ENCODE results near the gene BCAS1. TPM values are rescaled to one million over a fixed set of nuclear protein-coding genes. Genes with fewer than 3 reads are reported as not detected.

BCAS1 gene
- total RNA-seq, 1 donor from 2014 or later, result 2.1 TPM

- Histone ChIP-seq H3K9me3 (ENCODE audit: control insufficient read depth in 3 of 3, low read length in 3 of 3) (no peaks in the 10 kb centered on the region), H3K27me3 (ENCODE audit: control insufficient read depth in 3 of 3, insufficient read depth in 3 of 3, low read length in 3 of 3) (no peaks in the 10 kb centered on the region), H3K4me3 (ENCODE audit: low read length in 3 of 3) (no peak overlapping the region), H3K9ac (ENCODE audit: low read depth in 1 of 3, low read length in 3 of 3) (no peak overlapping the region), H3K4me1 (ENCODE audit: control insufficient read depth in 3 of 3, insufficient read depth in 3 of 3, low read length in 3 of 3) (peaks cover 3 to 9% (median 7%) of the 10 kb centered on the region in 3 donors), H3K36me3 (ENCODE audit: control insufficient read depth in 3 of 3, insufficient read depth in 3 of 3, low read length in 3 of 3) (no peaks in the 10 kb centered on the region), H3K27ac (ENCODE audit: low read depth, low read length) (peak overlapping the region; percentile 68)
These were observed 146.6 kb downstream of the BCAS1 start for GRCh38 chr20:53923566-53924369.

- Histone ChIP-seq H3K27me3 (ENCODE audit: control insufficient read depth in 3 of 3, insufficient read depth in 3 of 3, low read length in 3 of 3) (no peaks in the 10 kb centered on the region), H3K9ac (ENCODE audit: low read depth in 1 of 3, low read length in 3 of 3) (no peak overlapping the region), H3K36me3 (ENCODE audit: control insufficient read depth in 3 of 3, insufficient read depth in 3 of 3, low read length in 3 of 3) (no peaks in the 10 kb centered on the region), H3K4me3 (ENCODE audit: low read length in 3 of 3) (no peak overlapping the region), H3K4me1 (ENCODE audit: control insufficient read depth in 3 of 3, insufficient read depth in 3 of 3, low read length in 3 of 3) (peaks cover 3 to 9% (median 7%) of the 10 kb centered on the region in 3 donors), H3K27ac (ENCODE audit: low read depth, low read length) (no peak overlapping the region), H3K9me3 (ENCODE audit: control insufficient read depth in 3 of 3, low read length in 3 of 3) (no peaks in the 10 kb centered on the region)
These were observed 147.5 kb downstream of the BCAS1 start for GRCh38 chr20:53922901-53923314.

- no peaks in the 10 kb centered on the region for H3K36me3 ChIP-seq (ENCODE audit: control insufficient read depth in 3 of 3, insufficient read depth in 3 of 3, low read length in 3 of 3)
- H3K4me3 ChIP-seq (ENCODE audit: low read length in 3 of 3), result no peak overlapping the region
- H3K4me1 ChIP-seq (ENCODE audit: control insufficient read depth in 3 of 3, insufficient read depth in 3 of 3, low read length in 3 of 3), result peaks cover 7 to 14% (median 11%) of the 10 kb centered on the region in 3 donors
- H3K9ac ChIP-seq (ENCODE audit: low read depth in 1 of 3, low read length in 3 of 3), result no peak overlapping the region
- no peaks in the 10 kb centered on the region for H3K9me3 ChIP-seq (ENCODE audit: control insufficient read depth in 3 of 3, low read length in 3 of 3)
- no peaks in the 10 kb centered on the region for H3K27me3 ChIP-seq (ENCODE audit: control insufficient read depth in 3 of 3, insufficient read depth in 3 of 3, low read length in 3 of 3)
- no peak overlapping the region for H3K27ac ChIP-seq (ENCODE audit: low read depth, low read length)
These were observed 148.9 kb downstream of the BCAS1 start for GRCh38 chr20:53921443-53921973.

GRCh38 chr20:53920647-53921245 is 149.6 kb downstream of the BCAS1 start:
- H3K4me1 ChIP-seq (ENCODE audit: control insufficient read depth in 3 of 3, insufficient read depth in 3 of 3, low read length in 3 of 3), result peaks cover 11 to 15% (median 12%) of the 10 kb centered on the region in 3 donors
- no peaks in the 10 kb centered on the region for H3K9me3 ChIP-seq (ENCODE audit: control insufficient read depth in 3 of 3, low read length in 3 of 3)
- H3K27me3 ChIP-seq (ENCODE audit: control insufficient read depth in 3 of 3, insufficient read depth in 3 of 3, low read length in 3 of 3), result no peaks in the 10 kb centered on the region
- no peak overlapping the region for H3K9ac ChIP-seq (ENCODE audit: low read depth in 1 of 3, low read length in 3 of 3)
- no peaks in the 10 kb centered on the region for H3K36me3 ChIP-seq (ENCODE audit: control insufficient read depth in 3 of 3, insufficient read depth in 3 of 3, low read length in 3 of 3)
- no peak overlapping the region for H3K4me3 ChIP-seq (ENCODE audit: low read length in 3 of 3)
- H3K27ac ChIP-seq (ENCODE audit: low read depth, low read length), result no peak overlapping the region

DNA sequence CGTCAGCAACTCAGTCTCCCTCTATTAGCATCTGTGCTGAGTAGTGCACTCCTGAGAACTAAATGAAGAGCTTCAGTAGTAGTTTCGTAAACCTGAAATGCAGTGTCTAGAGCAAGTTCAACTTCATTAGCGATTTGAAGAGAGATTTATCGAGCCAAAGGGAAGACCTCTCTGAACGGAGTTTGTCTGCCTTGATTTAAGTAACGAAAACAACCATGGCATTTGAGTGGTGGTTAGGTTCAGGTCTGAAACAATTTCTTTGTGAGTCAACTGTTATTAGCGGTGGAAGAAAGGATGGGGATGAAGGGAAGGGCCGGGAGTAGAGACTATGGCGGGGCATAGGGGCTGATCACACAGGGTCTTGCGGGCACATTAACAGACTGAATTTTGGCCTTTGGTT is 150.5 kb downstream of the BCAS1 start:
- Histone ChIP-seq H3K4me1 (ENCODE audit: control insufficient read depth in 3 of 3, insufficient read depth in 3 of 3, low read length in 3 of 3) (peaks cover 13 to 18% (median 16%) of the 10 kb centered on the region in 3 donors), H3K27me3 (ENCODE audit: control insufficient read depth in 3 of 3, insufficient read depth in 3 of 3, low read length in 3 of 3) (no peaks in the 10 kb centered on the region), H3K9me3 (ENCODE audit: control insufficient read depth in 3 of 3, low read length in 3 of 3) (no peaks in the 10 kb centered on the region), H3K4me3 (ENCODE audit: low read length in 3 of 3) (no peak overlapping the region), H3K27ac (ENCODE audit: low read depth, low read length) (no peak overlapping the region), H3K9ac (ENCODE audit: low read depth in 1 of 3, low read length in 3 of 3) (no peak overlapping the region), H3K36me3 (ENCODE audit: control insufficient read depth in 3 of 3, insufficient read depth in 3 of 3, low read length in 3 of 3) (no peaks in the 10 kb centered on the region)

DNA sequence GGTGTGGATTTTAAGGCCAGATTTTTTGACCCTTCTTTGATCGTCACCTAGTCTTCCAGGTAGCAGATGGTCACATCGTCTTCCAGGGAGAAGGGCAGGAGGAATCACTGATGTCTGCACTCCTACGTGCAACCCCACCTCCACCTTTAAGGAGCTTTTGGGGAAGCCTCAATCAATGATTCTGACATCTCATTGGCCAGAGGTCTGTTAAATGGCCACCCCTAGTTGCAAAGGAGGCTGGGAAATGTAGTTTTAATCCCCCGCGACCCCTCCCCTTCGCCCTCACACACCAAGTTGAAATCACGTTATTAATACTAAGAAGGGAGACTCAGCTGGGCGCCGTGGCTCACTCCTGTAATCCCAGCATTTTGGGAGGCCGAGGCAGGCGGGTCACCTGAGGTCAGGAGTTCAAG is 151.4 kb downstream of the BCAS1 start:
- Histone ChIP-seq H3K9ac (ENCODE audit: low read depth in 1 of 3, low read length in 3 of 3) (no peak overlapping the region), H3K27ac (ENCODE audit: low read depth, low read length) (no peak overlapping the region), H3K4me1 (ENCODE audit: control insufficient read depth in 3 of 3, insufficient read depth in 3 of 3, low read length in 3 of 3) (peaks cover 21 to 26% (median 24%) of the 10 kb centered on the region in 3 donors), H3K4me3 (ENCODE audit: low read length in 3 of 3) (no peak overlapping the region), H3K27me3 (ENCODE audit: control insufficient read depth in 3 of 3, insufficient read depth in 3 of 3, low read length in 3 of 3) (no peaks in the 10 kb centered on the region), H3K36me3 (ENCODE audit: control insufficient read depth in 3 of 3, insufficient read depth in 3 of 3, low read length in 3 of 3) (no peaks in the 10 kb centered on the region), H3K9me3 (ENCODE audit: control insufficient read depth in 3 of 3, low read length in 3 of 3) (no peaks in the 10 kb centered on the region)

DNA sequence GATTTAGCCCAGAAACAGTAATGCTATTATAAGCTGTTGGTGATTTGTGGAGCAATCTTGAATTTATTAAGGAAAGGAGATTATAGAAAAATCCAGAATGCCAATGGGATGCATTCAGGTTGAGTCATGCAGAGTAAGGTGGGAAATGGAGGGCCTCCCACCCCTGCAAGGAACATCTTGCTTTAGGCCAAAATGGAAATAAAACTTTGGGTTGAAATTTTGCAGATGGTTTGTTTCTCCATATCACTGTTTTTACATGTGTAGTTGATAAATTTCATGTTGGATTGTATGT is 152.4 kb downstream of the BCAS1 start:
- Histone ChIP-seq H3K27ac (ENCODE audit: low read depth, low read length) (peak overlapping the region; percentile 84), H3K9me3 (ENCODE audit: control insufficient read depth in 3 of 3, low read length in 3 of 3) (no peaks in the 10 kb centered on the region), H3K27me3 (ENCODE audit: control insufficient read depth in 3 of 3, insufficient read depth in 3 of 3, low read length in 3 of 3) (no peaks in the 10 kb centered on the region), H3K9ac (ENCODE audit: low read depth in 1 of 3, low read length in 3 of 3) (no peak overlapping the region), H3K4me3 (ENCODE audit: low read length in 3 of 3) (no peak overlapping the region), H3K4me1 (ENCODE audit: control insufficient read depth in 3 of 3, insufficient read depth in 3 of 3, low read length in 3 of 3) (peaks cover 20 to 24% (median 21%) of the 10 kb centered on the region in 3 donors), H3K36me3 (ENCODE audit: control insufficient read depth in 3 of 3, insufficient read depth in 3 of 3, low read length in 3 of 3) (no peaks in the 10 kb centered on the region)

- H3K4me1 ChIP-seq (ENCODE audit: control insufficient read depth in 3 of 3, insufficient read depth in 3 of 3, low read length in 3 of 3), result peaks cover 20 to 22% (median 21%) of the 10 kb centered on the region in 3 donors
- no peaks in the 10 kb centered on the region for H3K36me3 ChIP-seq (ENCODE audit: control insufficient read depth in 3 of 3, insufficient read depth in 3 of 3, low read length in 3 of 3)
- H3K9me3 ChIP-seq (ENCODE audit: control insufficient read depth in 3 of 3, low read length in 3 of 3), result no peaks in the 10 kb centered on the region
- peak overlapping the region; percentile 84 for H3K27ac ChIP-seq (ENCODE audit: low read depth, low read length)
- H3K9ac ChIP-seq (ENCODE audit: low read depth in 1 of 3, low read length in 3 of 3), result peak overlapping the region in 1 of 3 donors; percentile 52
- no peaks in the 10 kb centered on the region for H3K27me3 ChIP-seq (ENCODE audit: control insufficient read depth in 3 of 3, insufficient read depth in 3 of 3, low read length in 3 of 3)
- no peak overlapping the region for H3K4me3 ChIP-seq (ENCODE audit: low read length in 3 of 3)
These were observed 153.0 kb downstream of the BCAS1 start for GRCh38 chr20:53917145-53918019.

DNA sequence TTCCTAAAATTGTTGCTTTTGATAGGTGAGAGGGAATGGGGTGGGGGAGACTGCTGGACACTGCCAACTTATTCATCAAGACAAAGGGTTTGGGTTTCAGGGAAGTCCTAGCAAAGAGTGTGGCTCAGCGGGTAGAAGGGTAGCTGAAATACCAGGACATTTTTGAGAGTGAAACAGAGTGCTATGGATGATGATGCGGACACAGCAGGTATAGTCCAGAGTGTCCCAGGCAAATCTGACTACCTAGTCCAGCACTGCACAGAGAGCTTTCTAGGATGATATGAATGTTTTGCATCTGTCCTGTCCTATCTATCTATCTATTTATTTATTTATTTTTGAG is 154.3 kb downstream of the BCAS1 start:
- Histone ChIP-seq H3K9ac (ENCODE audit: low read depth in 1 of 3, low read length in 3 of 3) (peak overlapping the region in 2 of 3 donors; percentile 90 to 93), H3K36me3 (ENCODE audit: control insufficient read depth in 3 of 3, insufficient read depth in 3 of 3, low read length in 3 of 3) (no peaks in the 10 kb centered on the region), H3K4me3 (ENCODE audit: low read length in 3 of 3) (peak overlapping the region in 2 of 3 donors; percentile 31 to 91)

More for the DNA sequence above, 154.3 kb downstream of the BCAS1 start:
- peak overlapping the region; percentile 84 for H3K27ac ChIP-seq (ENCODE audit: low read depth, low read length)
- H3K4me1 ChIP-seq (ENCODE audit: control insufficient read depth in 3 of 3, insufficient read depth in 3 of 3, low read length in 3 of 3), result peaks cover 20 to 22% (median 21%) of the 10 kb centered on the region in 3 donors
- H3K9me3 ChIP-seq (ENCODE audit: control insufficient read depth in 3 of 3, low read length in 3 of 3), result no peaks in the 10 kb centered on the region
- H3K27me3 ChIP-seq (ENCODE audit: control insufficient read depth in 3 of 3, insufficient read depth in 3 of 3, low read length in 3 of 3), result no peaks in the 10 kb centered on the region
